Measurements from ENCODE around the gene LRRC10.
"Not testable (repeated sequence)": the region's sequence is repeated elsewhere in the genome, so short reads cannot be mapped to it uniquely, and the experiment has no call there.

The LRRC10 gene

DNA sequence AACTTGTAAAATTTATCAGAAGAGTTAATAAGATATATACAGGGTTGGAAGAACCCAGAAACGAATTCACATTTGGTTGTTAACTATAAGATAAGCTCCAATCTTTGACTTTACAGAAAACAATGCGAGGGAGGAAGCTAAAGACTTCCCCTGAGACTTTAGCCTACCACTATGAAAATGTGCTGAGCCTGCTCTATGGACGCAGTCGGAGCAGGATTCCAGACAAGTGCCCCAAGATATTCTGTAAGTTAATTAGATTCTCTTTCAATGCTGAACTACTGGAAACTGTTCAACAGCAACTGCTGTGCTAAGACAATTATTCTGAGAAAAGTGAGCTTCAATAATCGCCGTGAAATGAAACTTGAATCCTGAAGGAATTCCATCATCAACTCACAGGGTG is 8.3 kb upstream of the LRRC10 start:
- DNase-seq (ENCODE audit: low spot score) = no peak

GRCh38 chr12:69616025-69616424 is 5.3 kb upstream of the LRRC10 start:
- DNase-seq (ENCODE audit: low spot score) = no peak

- DNase-seq (ENCODE audit: low spot score) = no peak
Observed at GRCh38 chr12:69613351-69613750, 2.6 kb upstream of the LRRC10 start.

GRCh38 chr12:69610126-69610525 is 581 bp downstream of the LRRC10 start:
- DNase-seq (ENCODE audit: low spot score) = no peak

GRCh38 chr12:69608114-69608513 is 2.6 kb downstream of the LRRC10 start:
- DNase-seq (ENCODE audit: low spot score) = no peak

GRCh38 chr12:69604275-69604674 is 6.4 kb downstream of the LRRC10 start:
- not testable (repeated sequence) for DNase-seq (ENCODE audit: low spot score)

DNA sequence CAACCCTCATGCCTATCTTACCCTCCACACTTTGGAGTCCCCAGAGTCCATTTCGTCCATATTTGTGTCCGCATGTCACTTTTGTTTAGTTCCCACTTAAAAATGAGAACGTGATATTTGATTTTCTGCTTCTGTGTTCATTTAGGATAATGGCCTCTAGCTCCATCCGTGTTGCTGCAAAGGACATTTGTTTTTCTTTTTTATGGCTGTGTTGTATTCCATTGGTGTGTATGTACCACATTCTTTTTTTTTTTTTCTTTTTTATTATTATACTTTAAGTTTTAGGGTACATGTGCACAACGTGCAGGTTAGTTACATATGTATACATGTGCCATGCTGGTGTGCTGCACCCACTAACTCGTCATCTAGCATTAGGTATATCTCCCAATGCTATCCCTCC is 7.2 kb downstream of the LRRC10 start:
- DNase-seq (ENCODE audit: low spot score) = not testable (repeated sequence)

DNA sequence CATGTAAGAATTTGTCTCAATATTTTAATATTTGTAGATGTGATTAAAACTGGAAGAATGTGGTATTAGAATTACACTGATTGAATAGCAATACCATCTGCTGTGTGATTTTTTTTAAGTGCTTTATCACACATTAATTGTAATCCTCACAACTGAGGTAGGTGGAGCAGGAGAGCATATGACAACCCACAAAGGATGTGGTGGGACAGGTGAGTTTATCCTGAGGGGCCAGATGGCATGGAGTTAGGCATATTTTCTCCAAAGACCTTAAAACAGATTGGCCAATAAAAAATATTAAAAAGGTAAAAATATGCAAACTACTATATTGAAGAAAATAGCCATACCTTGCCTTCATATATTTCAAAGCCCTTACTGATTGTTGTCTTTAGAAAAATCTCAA is 7.8 kb downstream of the LRRC10 start:
- no peak for DNase-seq (ENCODE audit: low spot score)

GRCh38 chr12:69601962-69602685 is 8.6 kb downstream of the LRRC10 start:
- no peak for DNase-seq (ENCODE audit: low spot score)

GRCh38 chr12:69600804-69601203 is 9.9 kb downstream of the LRRC10 start:
- no peak for DNase-seq (ENCODE audit: low spot score)

DNA sequence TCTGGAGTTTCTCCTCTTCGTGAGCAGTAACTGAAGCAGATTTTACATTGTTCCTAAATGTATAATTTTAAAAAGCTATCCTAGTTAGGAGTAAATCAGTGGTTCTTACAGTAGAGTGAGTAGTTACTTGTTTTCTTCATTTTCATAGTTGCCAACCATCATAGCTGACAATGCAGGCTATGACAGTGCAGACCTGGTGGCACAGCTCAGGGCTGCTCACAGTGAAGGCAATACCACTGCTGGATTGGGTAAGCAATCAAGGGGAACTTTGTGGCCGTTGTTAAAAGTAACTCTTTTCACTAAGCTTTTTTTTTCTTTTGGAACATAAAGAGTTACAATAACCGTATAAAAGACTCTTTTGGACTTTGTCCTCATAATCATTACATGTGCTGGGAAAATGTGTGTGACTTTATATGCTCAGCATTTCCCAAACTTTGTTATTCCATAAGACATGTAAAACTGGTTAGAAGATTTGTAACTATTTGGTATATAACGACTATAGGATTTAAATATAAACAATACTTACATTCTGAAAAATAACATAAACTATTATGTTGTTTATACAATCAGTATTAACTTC is 12.4 kb downstream of the LRRC10 start:
- no peak for DNase-seq (ENCODE audit: low spot score)

DNA sequence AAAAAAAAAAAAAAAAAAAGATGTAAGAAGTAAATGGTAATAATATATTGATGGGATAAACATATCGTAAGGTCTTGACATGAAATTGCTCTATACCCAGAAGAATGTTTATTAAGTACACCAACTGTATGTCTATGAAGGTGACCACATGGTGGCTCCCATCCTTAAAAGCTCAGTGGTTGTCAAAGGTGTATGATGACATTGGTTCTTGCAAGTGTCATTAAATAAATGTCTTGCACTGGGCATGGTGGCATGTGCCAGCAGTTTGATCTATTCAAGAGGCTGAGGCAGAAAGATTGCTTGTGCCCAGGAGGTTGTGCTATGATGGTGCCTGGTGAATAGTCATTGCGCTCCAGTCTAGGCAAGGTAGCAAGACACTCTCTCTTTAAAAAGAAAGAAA is 15.0 kb downstream of the LRRC10 start:
- no peak for DNase-seq (ENCODE audit: low spot score)

DNA sequence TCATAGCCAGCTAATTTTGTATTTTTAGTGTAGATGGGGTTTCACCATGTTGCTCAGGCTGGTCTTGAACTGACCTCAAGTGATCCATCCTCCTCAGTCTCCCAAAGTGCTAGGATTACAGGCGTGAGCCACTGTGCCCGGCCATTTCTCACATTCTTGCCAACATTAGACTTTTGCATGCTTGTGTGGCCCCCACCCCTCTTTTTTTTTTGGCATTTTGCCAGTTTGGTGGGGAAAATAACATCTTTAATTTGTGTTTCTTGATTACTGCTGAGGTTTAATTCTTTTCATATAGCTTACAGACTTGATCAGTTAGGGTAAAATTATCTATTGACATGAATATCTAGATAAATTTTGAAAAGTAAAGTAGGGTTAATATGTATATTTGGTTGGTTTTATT is 21.6 kb downstream of the LRRC10 start:
- no peak for DNase-seq (ENCODE audit: low spot score)

DNA sequence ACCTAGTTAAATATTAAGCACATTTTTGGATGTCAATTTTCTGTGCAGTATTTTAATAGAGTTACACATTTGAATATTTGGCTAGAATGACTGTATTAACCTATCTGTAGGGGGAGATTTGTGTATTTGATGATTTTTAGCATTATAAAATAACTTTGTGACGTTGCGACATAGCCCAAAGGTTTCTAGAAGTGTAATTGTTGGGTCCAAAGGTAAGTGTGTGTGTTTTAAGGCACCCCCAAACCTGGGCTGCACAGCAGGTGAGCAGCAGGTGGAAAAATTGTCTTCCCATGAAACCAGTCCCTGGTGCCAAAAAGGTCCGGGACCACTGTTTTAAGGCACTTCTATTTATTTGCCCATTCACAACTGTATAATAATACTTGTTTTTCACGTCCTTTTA is 22.2 kb downstream of the LRRC10 start:
- no peak for DNase-seq (ENCODE audit: low spot score)

- peak; percentile 98 for DNase-seq (ENCODE audit: low spot score)
Observed at GRCh38 chr12:69585189-69586062, 25.3 kb downstream of the LRRC10 start, which contains the start of gene CCT2. Gene CCT2 (plus strand): TSS chr12:69585459. CDS start chr12:69585522, 63 bp downstream.

- DNase-seq (ENCODE audit: low spot score) = peak; percentile 57
Observed at GRCh38 chr12:69583203-69583602, 27.5 kb downstream of the LRRC10 start.

GRCh38 chr12:69580074-69580473 is 30.6 kb downstream of the LRRC10 start:
- DNase-seq (ENCODE audit: low spot score) = no peak

GRCh38 chr12:69579029-69579428 is 31.7 kb downstream of the LRRC10 start:
- DNase-seq (ENCODE audit: low spot score) = no peak

DNA sequence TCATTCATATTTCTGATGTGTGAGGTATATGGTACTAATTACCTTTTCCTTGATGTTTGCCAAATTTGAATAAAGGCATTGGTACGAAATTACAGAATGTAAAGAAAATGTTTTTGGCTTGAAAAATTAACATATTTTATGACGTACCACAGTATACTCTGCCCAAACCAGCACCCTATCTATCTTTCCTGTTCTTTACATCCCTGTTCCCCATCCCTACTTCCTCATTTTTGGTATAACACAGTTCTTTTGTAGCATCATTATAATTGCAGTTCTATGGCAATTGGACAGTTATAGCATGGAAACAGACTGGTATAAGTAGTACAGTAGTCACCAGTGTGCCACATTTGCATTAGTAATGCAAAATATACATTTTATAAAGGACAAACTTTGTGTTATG is 32.4 kb downstream of the LRRC10 start:
- DNase-seq (ENCODE audit: low spot score) = no peak

DNA sequence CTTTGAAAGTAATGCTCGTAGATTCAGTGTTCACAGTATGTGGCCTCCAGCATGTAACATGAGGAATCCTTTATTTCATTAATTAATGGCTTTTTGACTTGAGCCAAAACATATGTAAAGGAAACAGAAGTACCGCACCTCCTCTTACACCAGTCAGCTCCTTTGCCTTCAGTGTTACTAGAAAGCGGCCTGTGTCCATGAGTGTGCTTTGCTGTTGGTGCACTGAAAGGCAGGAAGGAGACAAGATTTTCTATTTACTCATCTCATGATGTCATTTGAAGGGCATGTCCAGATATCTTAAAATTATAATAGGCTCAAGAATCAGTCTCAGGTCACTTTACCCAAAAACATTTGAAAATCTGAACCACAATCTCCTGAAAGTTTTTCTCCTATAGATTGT is 35.4 kb downstream of the LRRC10 start:
- DNase-seq (ENCODE audit: low spot score) = no peak

- DNase-seq (ENCODE audit: low spot score) = peak; percentile 70
Observed at GRCh38 chr12:69570545-69571399, 39.9 kb downstream of the LRRC10 start.

- no peak for DNase-seq (ENCODE audit: low spot score)
Observed at GRCh38 chr12:69570000-69570516, 40.6 kb downstream of the LRRC10 start.
